ENCODE results near the gene DDT. TPM values are rescaled to one million over a fixed set of nuclear protein-coding genes. Genes with fewer than 3 reads are reported as not detected.
A peak's percentile ranks its signal among the peaks of the same experiment; 100 is the strongest.
"Not testable (repeated sequence)": the region's sequence is repeated elsewhere in the genome, so short reads cannot be mapped to it uniquely, and the experiment has no call there.

DDT gene
- total and polyA plus RNA-seq, 10 donors, result 63.4 to 224 (median 88.6) TPM

GRCh38 chr22:23970816-23971486 is 3.3 kb downstream of the DDT start:
- Histone ChIP-seq H3K36me3 (peaks cover 0 to 31% (median 26%) of the 10 kb centered on the region in 6 donors), H3K27ac (no peak overlapping the region), H3K4me1 (peaks cover 0 to 30% (median 6%) of the 10 kb centered on the region in 6 donors), H3K9me3 (no peaks in the 10 kb centered on the region), H3K4me3 (no peak overlapping the region), H3K27me3 (replicated peaks in 1 of 7) (no peaks in the 10 kb centered on the region)
- DNase-seq, result no peak
- 63 to 91% (median 80%) methylated on average over 6 of the region's 6 CpGs for WGBS, 5 donors
- TF ChIP-seq CTCF (IDR thresholded peaks at IDR 0.05 in 8 of 11, conservative IDR thresholded peaks at IDR 0.05 in 3 of 11) (no peak), POLR2AphosphoS5 (IDR thresholded peaks at IDR 0.05) (peak in 2 of 3 donors; percentile 32 to 36)
- intact Hi-C loops (cut with DNase I; ENCODE audit: low total_unique reads), result no loop called here

- WGBS, 5 donors, result 73 to 89% (median 82%) methylated on average over 5 of the region's 5 CpGs
- no peaks in the 10 kb centered on the region for H3K27me3 ChIP-seq (replicated peaks in 1 of 7)
- TF ChIP-seq POLR2AphosphoS5 (IDR thresholded peaks at IDR 0.05), result no peak
- no peak for TF ChIP-seq CTCF (IDR thresholded peaks at IDR 0.05 in 8 of 11, conservative IDR thresholded peaks at IDR 0.05 in 3 of 11)
- TF ChIP-seq POLR2A (IDR thresholded peaks at IDR 0.05), result no peak
- H3K36me3 ChIP-seq, result peaks cover 0 to 31% (median 26%) of the 10 kb centered on the region in 6 donors
- no peak overlapping the region for H3K27ac ChIP-seq
- no peak for DNase-seq
- H3K4me3 ChIP-seq, result no peak overlapping the region
- intact Hi-C loops (cut with DNase I; ENCODE audit: low total_unique reads), result no loop called here
- no peaks in the 10 kb centered on the region for H3K9me3 ChIP-seq
- H3K4me1 ChIP-seq, result peaks cover 0 to 30% (median 6%) of the 10 kb centered on the region in 6 donors
Measured at GRCh38 chr22:23970201-23970641, 4.0 kb downstream of the DDT start.

GRCh38 chr22:23969071-23969470 is 5.2 kb downstream of the DDT start:
- 80 to 97% (median 94%) methylated on average over 3 of the region's 3 CpGs for WGBS, 5 donors

GRCh38 chr22:23966568-23966967 is 7.7 kb downstream of the DDT start, which contains the start of gene DDTL:
TSS of gene DDTL (plus strand) at chr22:23966888. CDS start at chr22:23966915, 27 bp downstream.
- no CpG with 5 or more reads among the region's 30 CpGs for WGBS, 5 donors
- H3K27ac ChIP-seq; H3K4me3 ChIP-seq; H3K27me3 ChIP-seq (replicated peaks in 1 of 7); H3K9me3 ChIP-seq; DNase-seq; intact Hi-C loops (cut with DNase I; ENCODE audit: low total_unique reads): not testable (repeated sequence)
- Histone ChIP-seq H3K4me1 (peaks cover 0 to 25% (median 4%) of the 10 kb centered on the region in 6 donors), H3K36me3 (peaks cover 0 to 26% (median 22%) of the 10 kb centered on the region in 6 donors)

More at GRCh38 chr22:23969071-23969470, 5.2 kb downstream of the DDT start:
- peaks cover 0 to 31% (median 26%) of the 10 kb centered on the region in 6 donors for H3K36me3 ChIP-seq
- H3K4me1 ChIP-seq, result peaks cover 0 to 30% (median 6%) of the 10 kb centered on the region in 6 donors
- no peaks in the 10 kb centered on the region for H3K9me3 ChIP-seq
- no peaks in the 10 kb centered on the region for H3K27me3 ChIP-seq (replicated peaks in 1 of 7)
- intact Hi-C loops (cut with DNase I; ENCODE audit: low total_unique reads), result no loop called here
- DNase-seq, result no peak
- TF ChIP-seq CTCF (IDR thresholded peaks at IDR 0.05 in 8 of 11, conservative IDR thresholded peaks at IDR 0.05 in 3 of 11) (no peak), POLR2AphosphoS5 (IDR thresholded peaks at IDR 0.05) (no peak), POLR2A (IDR thresholded peaks at IDR 0.05) (no peak)
- no peak overlapping the region for H3K27ac ChIP-seq
- no peak overlapping the region for H3K4me3 ChIP-seq

- intact Hi-C loops (cut with DNase I; ENCODE audit: low total_unique reads); DNase-seq; H3K27ac ChIP-seq; H3K4me3 ChIP-seq; H3K27me3 ChIP-seq (replicated peaks in 1 of 7); H3K9me3 ChIP-seq: not testable (repeated sequence)
- WGBS, 5 donors, result no CpG with 5 or more reads among the region's 18 CpGs
- H3K36me3 ChIP-seq, result peaks cover 0 to 22% (median 17%) of the 10 kb centered on the region in 6 donors
- peaks cover 0 to 21% (median 1%) of the 10 kb centered on the region in 6 donors for H3K4me1 ChIP-seq
Measured at GRCh38 chr22:23966094-23966493, 8.1 kb downstream of the DDT start.

- not testable (repeated sequence) for DNase-seq
Measured at GRCh38 chr22:23961084-23961771, 13.0 kb downstream of the DDT start, which contains the start of gene GSTT2B. TSS of gene GSTT2B (minus strand) at chr22:23961195. CDS start at chr22:23961131, 64 bp downstream.

More at GRCh38 chr22:23961084-23961771, 13.0 kb downstream of the DDT start, which contains the start of gene GSTT2B:
- H3K36me3 ChIP-seq; H3K9me3 ChIP-seq; H3K4me3 ChIP-seq; intact Hi-C loops (cut with DNase I; ENCODE audit: low total_unique reads); H3K27ac ChIP-seq; H3K4me1 ChIP-seq: not testable (repeated sequence)
- WGBS, 5 donors, result no CpG with 5 or more reads among the region's 43 CpGs
- peaks cover 0 to 15% (median 0%) of the 10 kb centered on the region in 7 donors for H3K27me3 ChIP-seq (replicated peaks in 1 of 7)

Measured in spleen (tissue), 11 donors.